Vagina (tissue), 2 donors: ENCODE results near the gene DNAH2. TPM values are rescaled to one million over a fixed set of nuclear protein-coding genes. Genes with fewer than 3 reads are reported as not detected.

Experiments used
- DNase-seq, 2 donors: peaks; one replicate each; pipeline ENCODE4 v3.0.0-alpha.2; 2017; ENCODE audit errors: extremely low spot score in 2 of 2
- H3K27ac ChIP-seq: fragments of 200-600 bp; sonication (generic); one replicate; pipeline ENCODE4 v1.5.1; 2019
- H3K27me3 ChIP-seq: fragments of 200-600 bp; sonication (generic); one replicate; pipeline ENCODE4 v1.5.1; 2019
- H3K36me3 ChIP-seq, 2 donors: fragments of 200-600 bp; sonication (generic); one replicate each; pipeline ENCODE4 v1.5.1; 2017 to 2019
- H3K4me1 ChIP-seq: fragments of 200-600 bp; sonication (generic); one replicate; pipeline ENCODE4 v1.5.1; 2019
- H3K4me3 ChIP-seq, 2 donors: fragments of 200-600 bp; sonication (generic); 1 replicate in 1 of 2; 2 replicates in 1 of 2; pipeline ENCODE4 v1.5.1; 2016 to 2019
- H3K9me3 ChIP-seq: fragments of 200-600 bp; sonication (generic); one replicate; pipeline ENCODE4 v1.5.1; 2019
- CTCF ChIP-seq, 3 experiments: fragments of 450-650 bp in 2 of 3; fragments of 200-600 bp in 1 of 3; sonication (generic) in 1 of 3; IDR thresholded peaks; one replicate each; pipeline ENCODE4 v1.5.1; 2017 to 2019; ENCODE audit warnings: antibody characterized with exemption in 3 of 3, mild to moderate bottlenecking in 2 of 3, moderate library complexity in 2 of 3
- POLR2A ChIP-seq, 2 donors: fragments of 450-650 bp; IDR thresholded peaks; one replicate each; pipeline ENCODE4 v1.6.1; 2017; ENCODE audit warnings: antibody characterized with exemption in 2 of 2, mild to moderate bottlenecking in 2 of 2, moderate library complexity in 2 of 2
- POLR2AphosphoS5 ChIP-seq, 2 donors: sonication (generic); formaldehyde crosslinking; IDR thresholded peaks; one replicate each; pipeline ENCODE4 v1.9.0; 2017; ENCODE audit warnings: antibody characterized with exemption in 2 of 2, mild to moderate bottlenecking in 2 of 2, low read depth in 1 of 2; ENCODE audit not compliant: insufficient read depth in 1 of 2
- intact Hi-C: fragments of 100-400 bp; cut with DNase I; formaldehyde crosslinking; loops from one replicate; pipeline ENCODE4 v1.15.1; 2023
- total RNA-seq: library from RNA; depleted of rRNA; stranded (reverse); fragments of >200 nt; gene quantifications from one replicate; pipeline ENCODE4 v1.2.3, GENCODE V29; 2016

The DNAH2 gene
- total RNA-seq, 1 donor from 2014 or later = 0.49 TPM

- H3K27me3 ChIP-seq = no peaks in the 10 kb centered on the region
- H3K36me3 ChIP-seq = no peaks in the 10 kb centered on the region
- no peak for DNase-seq
- H3K27ac ChIP-seq = no peak overlapping the region
- TF ChIP-seq POLR2A (IDR thresholded peaks at IDR 0.05) (no peak), CTCF (IDR thresholded peaks at IDR 0.05) (no peak), POLR2AphosphoS5 (IDR thresholded peaks at IDR 0.05; ENCODE audit: insufficient read depth in 1 of 2, low read depth in 1 of 2) (no peak)
- intact Hi-C loops = no loop called here
- no peaks in the 10 kb centered on the region for H3K4me1 ChIP-seq
- no peaks in the 10 kb centered on the region for H3K9me3 ChIP-seq
- no peak overlapping the region for H3K4me3 ChIP-seq
Measured at GRCh38 chr17:7780736-7781135, 63.2 kb downstream of the DNAH2 start.

GRCh38 chr17:7781429-7781828 is 63.9 kb downstream of the DNAH2 start:
- H3K4me3 ChIP-seq = no peak overlapping the region
- no peaks in the 10 kb centered on the region for H3K4me1 ChIP-seq
- H3K27me3 ChIP-seq = no peaks in the 10 kb centered on the region
- DNase-seq = no peak
- intact Hi-C loops = no loop called here
- H3K9me3 ChIP-seq = no peaks in the 10 kb centered on the region
- H3K36me3 ChIP-seq = no peaks in the 10 kb centered on the region
- no peak overlapping the region for H3K27ac ChIP-seq
- TF ChIP-seq POLR2AphosphoS5 (IDR thresholded peaks at IDR 0.05; ENCODE audit: insufficient read depth in 1 of 2, low read depth in 1 of 2) = no peak
- TF ChIP-seq POLR2A (IDR thresholded peaks at IDR 0.05) = no peak
- TF ChIP-seq CTCF (IDR thresholded peaks at IDR 0.05) = no peak

GRCh38 chr17:7782240-7782639 is 64.7 kb downstream of the DNAH2 start:
- no peak for TF ChIP-seq POLR2AphosphoS5 (IDR thresholded peaks at IDR 0.05; ENCODE audit: insufficient read depth in 1 of 2, low read depth in 1 of 2)
- TF ChIP-seq CTCF (IDR thresholded peaks at IDR 0.05) = no peak
- no peak for TF ChIP-seq POLR2A (IDR thresholded peaks at IDR 0.05)
- no peaks in the 10 kb centered on the region for H3K9me3 ChIP-seq
- H3K27me3 ChIP-seq = no peaks in the 10 kb centered on the region
- no peak overlapping the region for H3K27ac ChIP-seq
- DNase-seq = no peak
- intact Hi-C loops = no loop called here
- no peak overlapping the region for H3K4me3 ChIP-seq
- no peaks in the 10 kb centered on the region for H3K4me1 ChIP-seq
- no peaks in the 10 kb centered on the region for H3K36me3 ChIP-seq

GRCh38 chr17:7786866-7787265 is 69.3 kb downstream of the DNAH2 start:
- intact Hi-C loops = loop anchor here (5.0 kb wide), 1 partner anchor 525 kb away; the partner anchor contains the start of gene CLDN7

More at GRCh38 chr17:7786866-7787265, 69.3 kb downstream of the DNAH2 start:
- H3K4me1 ChIP-seq = no peaks in the 10 kb centered on the region
- no peak overlapping the region for H3K4me3 ChIP-seq
- H3K27ac ChIP-seq = no peak overlapping the region
- TF ChIP-seq CTCF (IDR thresholded peaks at IDR 0.05) = no peak
- TF ChIP-seq POLR2AphosphoS5 (IDR thresholded peaks at IDR 0.05; ENCODE audit: insufficient read depth in 1 of 2, low read depth in 1 of 2) = no peak
- TF ChIP-seq POLR2A (IDR thresholded peaks at IDR 0.05) = no peak
- DNase-seq = no peak
- H3K36me3 ChIP-seq = no peaks in the 10 kb centered on the region
- H3K9me3 ChIP-seq = no peaks in the 10 kb centered on the region
- no peaks in the 10 kb centered on the region for H3K27me3 ChIP-seq
